Glomerular endothelial cell (primary cell): Measurements from ENCODE around the gene GLS2. TPM values are rescaled to one million over a fixed set of nuclear protein-coding genes. Genes with fewer than 3 reads are reported as not detected.
"Not testable (repeated sequence)": the region's sequence is repeated elsewhere in the genome, so short reads cannot be mapped to it uniquely, and the experiment has no call there.

Experiments used
- DNase-seq: peaks from one replicate; pipeline ENCODE4 v3.0.0-alpha.2; 2011; ENCODE audit warnings: low read depth, low spot score; ENCODE audit errors: extremely low read depth
- total RNA-seq: library from RNA; depleted of rRNA; stranded (reverse); fragments of >200 nt; gene quantifications from 2 replicates; pipeline ENCODE4 v1.2.3, GENCODE V29; 2015

The GLS2 gene
- total RNA-seq, 1 donor from 2014 or later: 0.58 TPM

- not testable (repeated sequence) for DNase-seq
Measured at GRCh38 chr12:56493409-56494105, 5.6 kb upstream of the GLS2 start.

- DNase-seq: no peak
Measured at GRCh38 chr12:56490360-56490759, 2.4 kb upstream of the GLS2 start.

GRCh38 chr12:56487448-56488040 lies 417 bp downstream of the GLS2 start:
- no peak for DNase-seq

GRCh38 chr12:56486694-56487093 lies 1.3 kb downstream of the GLS2 start:
- DNase-seq: no peak

GRCh38 chr12:56484566-56484965 lies 3.4 kb downstream of the GLS2 start:
- no peak for DNase-seq

- no peak for DNase-seq
Measured at GRCh38 chr12:56479625-56480024, 8.3 kb downstream of the GLS2 start.

- DNase-seq: no peak
Measured at GRCh38 chr12:56477521-56478225, 10.3 kb downstream of the GLS2 start.

- DNase-seq: no peak
Measured at GRCh38 chr12:56476972-56477432, 11.0 kb downstream of the GLS2 start.

- DNase-seq: no peak
Measured at GRCh38 chr12:56476143-56476542, 11.8 kb downstream of the GLS2 start.

- no peak for DNase-seq
Measured at GRCh38 chr12:56474389-56474788, 13.6 kb downstream of the GLS2 start.

- DNase-seq: no peak
Measured at GRCh38 chr12:56469007-56469930, 18.7 kb downstream of the GLS2 start.

- peak; percentile 34 for DNase-seq
Measured at GRCh38 chr12:56468216-56469006, 19.6 kb downstream of the GLS2 start, which contains the start of gene SPRYD4. SPRYD4 (plus strand) TSS chr12:56468578; CDS start chr12:56468592, 14 bp downstream.

- DNase-seq: no peak
Measured at GRCh38 chr12:56462565-56462964, 25.4 kb downstream of the GLS2 start.

GRCh38 chr12:56461235-56462159 lies 26.5 kb downstream of the GLS2 start:
- no peak for DNase-seq

- no peak for DNase-seq
Measured at GRCh38 chr12:56457817-56458216, 30.1 kb downstream of the GLS2 start.

- no peak for DNase-seq
Measured at GRCh38 chr12:56454557-56454956, 33.4 kb downstream of the GLS2 start, which contains the start of gene MIP. MIP (minus strand) TSS chr12:56454657; CDS start chr12:56454613, 44 bp downstream.

GRCh38 chr12:56451147-56451546 lies 36.8 kb downstream of the GLS2 start:
- no peak for DNase-seq

GRCh38 chr12:56450241-56450640 lies 37.7 kb downstream of the GLS2 start:
- DNase-seq: no peak

GRCh38 chr12:56449622-56449984 lies 38.4 kb downstream of the GLS2 start:
- no peak for DNase-seq
